HG03064 (cell line): ENCODE data around the gene TSSK2.
A peak's percentile ranks its signal among the peaks of the same experiment; 100 is the strongest.

Experiments used
- ATAC-seq: cut with Tn5 transposase; IDR thresholded peaks from one replicate; pipeline ENCODE4 v1.9.1; 2021; ENCODE audit warnings: low read depth; ENCODE audit not compliant: unreplicated experiment

Gene TSSK2

GRCh38 chr22:19179497-19180048 is 48.5 kb downstream of the TSSK2 start:
- ATAC-seq: peak; percentile 31

GRCh38 chr22:19180234-19180633 is 49.1 kb downstream of the TSSK2 start:
- ATAC-seq: no peak

GRCh38 chr22:19180740-19181410 is 49.8 kb downstream of the TSSK2 start:
- ATAC-seq: no peak

GRCh38 chr22:19181786-19182471 is 50.8 kb downstream of the TSSK2 start:
- ATAC-seq: no peak
